CD14-positive monocyte (primary cell): ENCODE results near the gene FAM20B. TPM values are rescaled to one million over a fixed set of nuclear protein-coding genes. Genes with fewer than 3 reads are reported as not detected.

ENCODE experiments used
- DNase-seq, 3 donors: peaks; one replicate each; pipeline ENCODE4 v3.0.0-alpha.2; 2011 to 2022
- H2AFZ ChIP-seq: 2 replicates; pipeline ENCODE4 v1.6.0; 2012; ENCODE audit warnings: mild to moderate bottlenecking, low read depth, low read length, inconsistent platforms; ENCODE audit not compliant: insufficient read depth, poor library complexity, severe bottlenecking
- H3K27ac ChIP-seq, 2 donors: 1 replicate in 1 of 2; 2 replicates in 1 of 2; pipeline ENCODE4 v1.5.1; 2012 to 2013; ENCODE audit warnings: low read length in 2 of 2, control low read depth in 1 of 2, inconsistent platforms in 1 of 2, low read depth in 1 of 2, mild to moderate bottlenecking in 1 of 2
- H3K27me3 ChIP-seq, 2 donors: one replicate each; pipeline versions ENCODE4 v1.6.0 to v1.6.1; 2011 to 2013; ENCODE audit warnings: low read length in 2 of 2; ENCODE audit not compliant: control insufficient read depth in 2 of 2, insufficient read depth in 2 of 2
- H3K36me3 ChIP-seq, 2 donors: replicated peaks in 1 of 2; 1 replicate in 1 of 2; 2 replicates in 1 of 2; pipeline versions ENCODE4 v1.5.1 to v1.6.1; 2012 to 2013; ENCODE audit warnings: low read length in 2 of 2, control low read depth in 1 of 2, inconsistent platforms in 1 of 2, mild to moderate bottlenecking in 1 of 2; ENCODE audit not compliant: insufficient read depth in 2 of 2, control insufficient read depth in 1 of 2
- H3K4me1 ChIP-seq, 2 donors: 1 replicate in 1 of 2; 2 replicates in 1 of 2; pipeline versions ENCODE4 v1.5.1 to v1.6.1; 2012 to 2013; ENCODE audit warnings: low read length in 2 of 2, control low read depth in 1 of 2, inconsistent platforms in 1 of 2, mild to moderate bottlenecking in 1 of 2, moderate library complexity in 1 of 2; ENCODE audit not compliant: insufficient read depth in 2 of 2, control insufficient read depth in 1 of 2
- H3K4me2 ChIP-seq: replicated peaks from 2 replicates; pipeline ENCODE3; 2012; ENCODE audit warnings: low read length, moderate library complexity, mild to moderate bottlenecking; ENCODE audit not compliant: poor library complexity, severe bottlenecking; ENCODE audit errors: extremely low read depth
- H3K4me3 ChIP-seq, 3 experiments: fragments of 200-600 bp in 1 of 3; sonication (generic) in 1 of 3; replicated peaks in 1 of 3; 1 replicate in 2 of 3; 2 replicates in 1 of 3; pipeline ENCODE4 v1.5.1; 2011 to 2013; ENCODE audit warnings: low read length in 3 of 3, mild to moderate bottlenecking in 3 of 3, control low read depth in 2 of 3, low read depth in 2 of 3, inconsistent platforms in 1 of 3, moderate library complexity in 1 of 3
- H3K79me2 ChIP-seq: 2 replicates; pipeline ENCODE4 v1.6.0; 2012; ENCODE audit warnings: mild to moderate bottlenecking, control low read depth, inconsistent platforms, low read length, moderate library complexity; ENCODE audit not compliant: insufficient read depth
- H3K9ac ChIP-seq: 2 replicates; pipeline ENCODE4 v1.6.0; 2017; ENCODE audit warnings: low read length, mild to moderate bottlenecking; ENCODE audit not compliant: insufficient read depth, poor library complexity, severe bottlenecking
- H3K9me3 ChIP-seq, 2 donors: replicated peaks in 1 of 2; 1 replicate in 1 of 2; 2 replicates in 1 of 2; pipeline versions ENCODE4 v1.5.1 to v1.6.1; 2012 to 2013; ENCODE audit warnings: low read length in 2 of 2, control low read depth in 1 of 2; ENCODE audit not compliant: control insufficient read depth in 1 of 2, insufficient read depth in 1 of 2
- H4K20me1 ChIP-seq: 2 replicates; pipeline ENCODE4 v1.6.0; 2012; ENCODE audit warnings: mild to moderate bottlenecking, low read length, control low read depth, moderate library complexity; ENCODE audit not compliant: insufficient read depth
- H3K27ac Mint-ChIP-seq, 7 donors: one replicate each; pipeline ENCODE4 v1.8.0; 2020; ENCODE audit warnings: mild to moderate bottlenecking in 7 of 7, mixed read lengths in 7 of 7, moderate library complexity in 6 of 7, inconsistent platforms in 2 of 7
- H3K27me3 Mint-ChIP-seq, 3 donors: one replicate each; pipeline ENCODE4 v1.8.0; 2021 to 2022; ENCODE audit warnings: low read depth in 3 of 3, mild to moderate bottlenecking in 3 of 3, mixed read lengths in 3 of 3, moderate library complexity in 3 of 3, inconsistent platforms in 1 of 3
- H3K36me3 Mint-ChIP-seq, 2 donors: one replicate each; pipeline ENCODE4 v1.8.0; 2020; ENCODE audit warnings: mixed read lengths in 2 of 2, inconsistent platforms in 1 of 2, mild to moderate bottlenecking in 1 of 2
- H3K4me1 Mint-ChIP-seq: one replicate; pipeline ENCODE4 v1.8.0; 2020; ENCODE audit warnings: mild to moderate bottlenecking, mixed read lengths
- H3K4me3 Mint-ChIP-seq, 2 donors: one replicate each; pipeline ENCODE4 v1.8.0; 2020; ENCODE audit warnings: mild to moderate bottlenecking in 2 of 2, mixed read lengths in 2 of 2, moderate library complexity in 1 of 2
- H3K9me3 Mint-ChIP-seq, 7 donors: one replicate each; pipeline ENCODE4 v1.8.0; 2020 to 2022; ENCODE audit warnings: mixed read lengths in 7 of 7, mild to moderate bottlenecking in 6 of 7, moderate library complexity in 6 of 7, inconsistent platforms in 2 of 7
- WGBS: methylation state at CpG from one replicate; pipeline ENCODE4 v1.1.5; 2013; ENCODE audit warnings: missing lambda C conversion rate; ENCODE audit not compliant: insufficient coverage; 5-methylcytosine and 5-hydroxymethylcytosine counted together
- intact Hi-C, 2 donors: fragments of 100-400 bp; cut with micrococcal nuclease; formaldehyde crosslinking; loops; one replicate each; pipeline versions ENCODE4 v1.15.0 to v1.15.1; 2023
- polyA plus RNA-seq, 3 donors: library from polyadenylated mRNA; depleted of rRNA in 1 of 3; unstranded in 2 of 3; stranded (reverse) in 1 of 3; fragments of 300-500 nt in 2 of 3; fragments of >200 nt in 1 of 3; fragmentation: Illumina TruSeq in 2 of 3; gene quantifications; 1 replicate in 2 of 3; 2 replicates in 1 of 3; pipeline ENCODE4 v1.2.3, GENCODE V29; 2012 to 2021
- TF ChIP-seq, protein P1 (sequence below): fragments of 200-600 bp; IDR thresholded peaks from one replicate; pipeline ENCODE4 v1.8.0; 2022; ENCODE audit warnings: antibody characterized with exemption, mild to moderate bottlenecking

The FAM20B gene
- polyA plus RNA-seq, 3 donors: 4.0 to 6.7 (median 4.4) TPM

DNA sequence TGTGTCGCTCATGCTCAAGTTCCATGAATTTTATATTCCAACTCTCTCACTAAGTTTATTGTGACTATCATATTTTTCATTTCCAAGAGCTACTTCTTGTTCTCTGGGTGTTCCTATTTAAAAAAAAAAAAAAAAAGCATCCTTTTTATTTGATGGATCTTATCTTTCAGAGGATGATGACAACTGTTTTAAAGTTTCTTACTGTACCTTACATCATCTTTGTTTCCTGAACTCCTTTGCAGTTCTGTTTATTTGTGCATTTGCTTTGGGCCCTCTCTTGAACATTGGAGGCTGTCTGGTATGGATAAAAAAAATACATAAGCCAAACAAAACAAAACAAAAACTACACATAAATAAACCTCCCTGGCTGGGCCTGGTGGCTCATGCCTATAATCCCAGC is 32.1 kb upstream of the FAM20B start:
- no CpG with 5 or more reads among the region's 1 CpG for WGBS
- Histone ChIP-seq H3K27me3 (no peaks in the 10 kb centered on the region), H3K9me3 (peaks cover 0 to 16% of the 10 kb centered on the region in 2 donors), H3K4me2 (no peak overlapping the region), H3K27ac (no peak overlapping the region), H4K20me1 (no peaks in the 10 kb centered on the region), H3K79me2 (no peaks in the 10 kb centered on the region), H3K4me3 (no peak overlapping the region), H3K9ac (no peak overlapping the region), H3K4me1 (no peaks in the 10 kb centered on the region), H2AFZ (no peak overlapping the region), H3K36me3 (no peaks in the 10 kb centered on the region)
- intact Hi-C loops: no loop called here
- Mint-ChIP-seq H3K9me3 (peaks cover 8 to 35% (median 27%) of the 10 kb centered on the region in 7 donors), H3K4me3 (no peak overlapping the region), H3K27me3 (no peaks in the 10 kb centered on the region), H3K36me3 (no peaks in the 10 kb centered on the region), H3K4me1 (no peaks in the 10 kb centered on the region), H3K27ac (no peak overlapping the region)
- no peak for DNase-seq
- TF ChIP-seq, protein P1, sequence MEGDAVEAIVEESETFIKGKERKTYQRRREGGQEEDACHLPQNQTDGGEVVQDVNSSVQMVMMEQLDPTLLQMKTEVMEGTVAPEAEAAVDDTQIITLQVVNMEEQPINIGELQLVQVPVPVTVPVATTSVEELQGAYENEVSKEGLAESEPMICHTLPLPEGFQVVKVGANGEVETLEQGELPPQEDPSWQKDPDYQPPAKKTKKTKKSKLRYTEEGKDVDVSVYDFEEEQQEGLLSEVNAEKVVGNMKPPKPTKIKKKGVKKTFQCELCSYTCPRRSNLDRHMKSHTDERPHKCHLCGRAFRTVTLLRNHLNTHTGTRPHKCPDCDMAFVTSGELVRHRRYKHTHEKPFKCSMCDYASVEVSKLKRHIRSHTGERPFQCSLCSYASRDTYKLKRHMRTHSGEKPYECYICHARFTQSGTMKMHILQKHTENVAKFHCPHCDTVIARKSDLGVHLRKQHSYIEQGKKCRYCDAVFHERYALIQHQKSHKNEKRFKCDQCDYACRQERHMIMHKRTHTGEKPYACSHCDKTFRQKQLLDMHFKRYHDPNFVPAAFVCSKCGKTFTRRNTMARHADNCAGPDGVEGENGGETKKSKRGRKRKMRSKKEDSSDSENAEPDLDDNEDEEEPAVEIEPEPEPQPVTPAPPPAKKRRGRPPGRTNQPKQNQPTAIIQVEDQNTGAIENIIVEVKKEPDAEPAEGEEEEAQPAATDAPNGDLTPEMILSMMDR: no peak

DNA sequence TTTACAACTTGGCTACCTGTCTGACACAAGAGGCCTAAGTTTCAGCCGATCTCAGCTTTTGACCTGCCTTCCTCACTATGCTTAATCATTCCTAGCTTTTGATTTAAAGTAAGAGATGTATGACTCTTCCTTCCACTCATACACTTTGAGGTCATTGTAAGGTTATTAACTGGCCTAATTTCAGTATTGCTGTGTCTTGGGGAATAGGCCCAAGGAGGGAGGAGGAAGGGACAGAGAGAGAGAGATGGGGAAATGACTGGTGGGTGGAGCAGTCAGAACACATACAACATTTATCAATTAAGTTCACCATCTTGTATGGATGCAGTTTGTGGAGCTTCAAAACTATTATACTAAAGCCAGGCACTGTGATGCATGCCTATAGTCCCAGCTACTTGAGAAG is 28.3 kb upstream of the FAM20B start:
- Mint-ChIP-seq H3K4me1 (peaks cover under 1% of the 10 kb centered on the region), H3K27me3 (peaks cover 0 to 3% (median 2%) of the 10 kb centered on the region in 3 donors), H3K27ac (no peak overlapping the region), H3K36me3 (no peaks in the 10 kb centered on the region), H3K4me3 (no peak overlapping the region), H3K9me3 (peaks cover 8 to 35% (median 25%) of the 10 kb centered on the region in 7 donors)
- no peak overlapping the region for H3K4me2 ChIP-seq
- H3K4me1 ChIP-seq: peaks cover under 1% of the 10 kb centered on the region in 2 donors
- no peak overlapping the region for H3K27ac ChIP-seq
- TF ChIP-seq, protein P1: no peak
- no peak overlapping the region for H3K4me3 ChIP-seq
- H3K36me3 ChIP-seq: no peaks in the 10 kb centered on the region
- no peak overlapping the region for H3K9ac ChIP-seq
- intact Hi-C loops: no loop called here
- no peaks in the 10 kb centered on the region for H3K27me3 ChIP-seq
- DNase-seq: no peak
- H2AFZ ChIP-seq: no peak overlapping the region
- no peaks in the 10 kb centered on the region for H4K20me1 ChIP-seq
- WGBS: no CpG with 5 or more reads among the region's 1 CpG
- H3K79me2 ChIP-seq: no peaks in the 10 kb centered on the region
- peaks cover 0 to 16% of the 10 kb centered on the region in 2 donors for H3K9me3 ChIP-seq
